ENCODE data around the gene FOXP1.
"Not testable (repeated sequence)": the region's sequence is repeated elsewhere in the genome, so short reads cannot be mapped to it uniquely, and the experiment has no call there.

Gene FOXP1

DNA sequence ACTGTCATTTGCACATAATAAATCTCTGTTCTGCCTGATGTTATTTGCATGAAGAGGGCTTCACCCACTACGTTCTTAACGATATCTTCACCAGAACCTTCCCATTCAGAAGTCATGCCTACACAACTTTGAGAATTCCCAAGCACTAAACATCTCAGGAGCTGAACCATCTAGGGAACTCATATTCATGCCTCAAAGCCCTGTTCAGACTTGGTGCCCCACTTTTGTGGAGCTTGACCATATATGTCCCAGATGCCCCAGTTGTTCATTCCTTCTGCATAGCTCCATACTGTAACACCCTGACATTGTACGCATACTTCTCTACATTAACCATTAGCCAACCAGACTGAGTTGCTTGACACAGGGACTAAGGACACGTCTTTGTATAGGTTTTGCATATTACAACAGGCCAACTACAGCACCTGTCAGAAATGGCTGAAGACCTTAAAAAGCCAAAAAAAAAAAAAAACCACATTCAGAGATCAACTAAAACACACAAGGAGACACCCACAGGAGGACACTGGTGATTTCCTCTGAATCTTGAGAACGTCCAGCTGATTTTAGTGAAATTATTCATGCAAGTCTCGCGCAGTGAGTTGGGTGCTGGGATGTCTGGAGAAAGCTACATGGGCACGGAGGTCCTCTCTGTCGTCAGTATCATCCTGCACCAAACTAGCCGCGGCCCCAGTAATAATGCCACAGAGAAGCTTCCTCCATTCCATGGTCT lies 141.4 kb downstream of the FOXP1 start:
- FAIRE-seq (no peak), DNase-seq (ENCODE audit: insufficient read length) (no peak)
- TF ChIP-seq POLR2AphosphoS5 (IDR thresholded peaks at IDR 0.05; ENCODE audit: low read depth, low read length), result no peak
- no peak for TF ChIP-seq TAF1 (IDR thresholded peaks at IDR 0.05; ENCODE audit: borderline replicate concordance, low read depth, low read length)
- no peak for TF ChIP-seq POLR2A (IDR thresholded peaks at IDR 0.05; ENCODE audit: low read depth, low read length)

DNA sequence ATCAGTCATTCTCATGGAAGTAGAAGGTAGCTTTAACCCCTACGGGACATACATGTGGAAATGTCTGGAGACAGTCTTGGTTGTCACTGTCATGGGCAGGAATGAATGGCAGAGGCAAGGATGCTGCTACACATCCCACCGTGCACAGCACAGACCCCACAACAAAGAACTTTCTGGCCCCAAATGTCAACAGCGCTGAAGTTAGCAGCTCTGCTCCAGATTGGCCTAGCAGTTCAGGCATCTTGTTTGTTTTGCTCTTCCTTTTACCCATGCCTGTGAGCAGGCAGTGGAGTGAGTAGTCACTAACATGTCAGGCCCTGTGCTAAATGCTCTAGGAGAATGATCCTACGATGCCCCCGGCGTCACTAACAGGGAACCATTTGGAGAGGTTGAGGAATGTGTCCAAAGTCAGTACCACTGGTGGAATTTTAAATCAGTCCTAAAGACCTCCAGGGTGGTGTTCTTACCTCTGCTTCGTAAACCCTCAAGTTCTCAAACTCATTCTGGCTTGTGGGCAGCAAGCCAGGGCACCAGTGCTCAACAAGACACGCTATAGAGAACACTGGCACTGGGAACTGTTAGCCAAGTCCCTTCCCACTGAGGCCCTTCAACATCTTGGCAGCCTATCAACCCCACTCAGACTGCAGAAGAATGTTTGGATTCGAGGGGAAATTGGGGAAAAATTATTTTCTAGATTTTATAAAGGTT lies 142.2 kb downstream of the FOXP1 start:
- FAIRE-seq (no peak), DNase-seq (ENCODE audit: insufficient read length) (no peak)
- TF ChIP-seq POLR2AphosphoS5 (IDR thresholded peaks at IDR 0.05; ENCODE audit: low read depth, low read length) (no peak), POLR2A (IDR thresholded peaks at IDR 0.05; ENCODE audit: low read depth, low read length) (no peak), TAF1 (IDR thresholded peaks at IDR 0.05; ENCODE audit: borderline replicate concordance, low read depth, low read length) (no peak)

DNA sequence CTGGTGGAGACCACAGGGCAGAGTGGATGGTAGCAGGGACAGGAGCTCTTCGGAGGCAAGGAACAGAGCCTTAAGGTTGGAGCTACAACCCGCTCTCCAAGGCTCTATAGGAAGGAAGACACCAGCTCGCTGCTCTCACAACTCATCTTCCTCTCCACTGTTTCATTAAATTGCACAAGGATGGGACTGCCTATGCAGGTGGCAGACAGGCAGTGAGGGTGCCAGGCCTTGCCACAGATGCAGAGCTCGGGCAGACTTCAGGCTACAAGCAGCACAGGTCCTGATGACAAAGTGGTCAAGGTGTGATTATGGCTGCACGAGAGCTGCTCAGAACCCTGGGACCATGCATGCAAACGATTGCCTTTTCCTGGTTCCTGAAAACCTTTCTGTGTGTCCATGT lies 144.6 kb downstream of the FOXP1 start:
- TF ChIP-seq POLR2A (IDR thresholded peaks at IDR 0.05; ENCODE audit: low read depth, low read length) (no peak), TAF1 (IDR thresholded peaks at IDR 0.05; ENCODE audit: borderline replicate concordance, low read depth, low read length) (no peak), POLR2AphosphoS5 (IDR thresholded peaks at IDR 0.05; ENCODE audit: low read depth, low read length) (no peak)
- FAIRE-seq, result no peak
- DNase-seq (ENCODE audit: insufficient read length), result no peak

DNA sequence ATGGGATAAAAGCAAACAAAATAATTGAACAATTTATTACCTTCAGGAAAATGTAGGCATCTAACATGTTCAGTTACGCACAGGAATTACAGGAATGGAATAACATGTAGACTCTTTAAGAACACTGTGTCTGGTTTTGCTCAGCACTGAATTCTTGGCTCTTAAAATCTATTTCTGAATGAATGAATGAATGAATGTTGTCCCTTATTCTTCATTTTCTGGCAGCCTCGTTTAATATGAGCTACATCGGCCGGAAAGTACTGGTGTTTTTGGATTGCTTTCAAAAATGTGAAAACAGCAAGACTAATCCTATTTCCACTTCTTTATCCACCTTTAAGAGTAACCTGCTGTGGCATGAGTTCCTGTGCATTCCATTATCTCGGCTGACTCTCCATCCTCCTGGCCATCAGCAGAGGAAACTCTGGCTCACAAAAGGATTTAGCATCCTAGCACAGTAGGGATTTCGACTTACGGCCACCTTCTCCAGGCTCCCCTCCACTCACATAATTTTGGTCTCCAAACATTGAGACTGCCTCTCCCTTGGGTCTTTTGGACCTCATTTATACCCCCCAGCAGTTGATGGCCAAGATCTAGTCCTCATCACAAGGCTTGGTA lies 145.3 kb downstream of the FOXP1 start:
- FAIRE-seq (no peak), DNase-seq (ENCODE audit: insufficient read length) (no peak)
- no peak for TF ChIP-seq TAF1 (IDR thresholded peaks at IDR 0.05; ENCODE audit: borderline replicate concordance, low read depth, low read length)

DNA sequence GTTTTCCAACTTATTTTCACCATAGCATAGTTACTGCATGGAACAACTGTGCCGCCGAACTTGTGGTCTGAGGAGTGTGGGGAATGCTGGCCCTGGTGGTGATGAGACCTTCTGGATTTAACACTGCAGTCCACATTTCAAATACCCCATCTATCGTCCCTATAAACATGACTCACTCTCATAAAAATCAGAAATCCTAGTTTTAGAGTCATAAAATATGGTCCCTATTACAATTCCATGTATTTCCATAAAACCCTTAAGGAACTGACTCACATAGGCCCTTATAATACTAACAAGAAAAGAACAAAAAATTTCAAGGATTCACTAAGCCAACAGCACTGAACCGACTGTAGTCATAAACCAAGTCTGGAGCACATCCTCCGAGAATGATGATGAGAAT lies 147.2 kb downstream of the FOXP1 start:
- no peak for DNase-seq (ENCODE audit: insufficient read length)
- TF ChIP-seq POLR2A (IDR thresholded peaks at IDR 0.05; ENCODE audit: low read depth, low read length), result no peak
- no peak for TF ChIP-seq POLR2AphosphoS5 (IDR thresholded peaks at IDR 0.05; ENCODE audit: low read depth, low read length)
- no peak for FAIRE-seq

DNA sequence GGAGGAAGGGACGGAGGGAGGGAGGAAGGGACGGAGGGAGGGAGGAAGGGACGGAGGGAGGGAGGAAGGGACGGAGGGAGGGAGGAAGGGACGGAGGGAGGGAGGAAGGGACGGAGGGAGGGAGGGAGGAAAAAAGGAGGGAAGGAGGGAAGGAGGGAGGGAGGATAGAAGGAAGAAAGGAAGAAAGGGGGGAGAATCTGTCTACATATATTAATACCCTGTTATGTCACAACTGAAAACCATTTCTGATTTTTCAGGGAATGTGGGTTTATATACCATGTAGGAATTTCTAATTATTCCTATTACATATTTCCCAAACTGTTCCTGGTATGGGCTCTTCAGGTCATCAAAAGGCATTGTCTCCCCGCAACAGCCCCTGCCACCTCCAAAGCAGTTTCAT lies 147.7 kb downstream of the FOXP1 start:
- not testable (repeated sequence) for FAIRE-seq; DNase-seq (ENCODE audit: insufficient read length)

DNA sequence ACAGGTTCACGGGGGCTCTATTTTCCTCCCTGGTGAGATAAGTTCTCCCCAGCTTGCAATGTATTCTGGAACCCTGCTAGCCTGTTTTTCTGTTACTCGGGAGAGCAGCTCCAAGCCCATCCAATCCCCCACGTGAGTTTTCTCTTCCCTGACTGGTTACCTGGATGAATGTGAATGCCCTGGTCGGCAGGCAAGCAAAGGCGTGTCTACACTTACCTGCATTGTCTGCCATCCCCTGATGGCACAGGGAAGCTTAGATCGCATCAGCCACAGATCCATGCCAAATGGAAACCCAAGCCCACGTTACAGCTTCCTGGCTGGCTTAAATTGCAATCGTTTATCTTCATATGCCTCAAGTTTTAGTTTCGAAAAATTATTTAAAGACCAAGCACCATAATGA lies 149.9 kb downstream of the FOXP1 start:
- FAIRE-seq (no peak), DNase-seq (ENCODE audit: insufficient read length) (no peak)
- TF ChIP-seq TAF1 (IDR thresholded peaks at IDR 0.05; ENCODE audit: borderline replicate concordance, low read depth, low read length) (no peak), POLR2A (IDR thresholded peaks at IDR 0.05; ENCODE audit: low read depth, low read length) (no peak), POLR2AphosphoS5 (IDR thresholded peaks at IDR 0.05; ENCODE audit: low read depth, low read length) (no peak)

DNA sequence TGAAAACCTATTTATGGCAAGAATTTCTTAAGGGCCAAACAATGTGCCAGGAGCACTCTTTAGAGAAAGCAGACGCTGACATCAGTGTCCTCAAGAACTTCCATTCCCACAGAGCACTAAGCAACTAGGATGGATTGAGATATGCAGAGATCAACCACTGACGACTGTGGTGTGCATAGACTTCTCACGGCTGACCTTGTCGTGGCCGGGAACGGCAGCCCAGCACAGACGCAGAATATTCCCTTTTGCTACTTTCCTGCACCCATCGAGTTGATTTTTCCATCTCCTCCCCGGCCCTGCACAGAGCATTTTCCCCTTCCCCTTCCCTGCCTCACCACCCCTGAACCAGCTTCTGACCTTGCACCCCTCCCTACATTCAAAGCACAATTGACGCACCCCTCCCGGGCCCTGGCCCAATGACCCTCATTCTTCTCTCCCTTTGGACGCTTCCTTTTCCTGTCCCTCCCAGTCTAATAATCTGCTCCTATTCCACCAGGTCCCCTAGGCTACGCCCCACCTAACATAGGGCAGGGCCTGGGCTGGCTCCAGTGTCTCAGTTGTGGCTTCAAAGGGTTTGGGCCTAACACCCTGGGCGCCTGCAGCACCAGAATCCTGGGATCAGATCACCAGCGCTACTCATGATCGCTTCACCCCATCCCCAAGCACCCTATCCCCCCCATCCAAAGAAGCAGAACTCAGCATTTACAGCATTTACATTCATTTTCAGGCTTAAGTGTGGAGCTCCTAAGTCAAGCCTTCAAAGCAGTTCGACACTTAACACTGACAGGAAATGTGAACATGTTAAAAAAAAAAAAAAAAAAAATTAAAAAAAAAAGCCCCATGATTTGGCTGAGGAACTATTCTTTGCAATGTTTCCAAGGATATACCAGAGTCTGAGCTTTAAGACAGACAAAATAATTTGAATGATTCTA lies 151.2 kb downstream of the FOXP1 start:
- no peak for TF ChIP-seq POLR2AphosphoS5 (IDR thresholded peaks at IDR 0.05; ENCODE audit: low read depth, low read length)
- TF ChIP-seq POLR2A (IDR thresholded peaks at IDR 0.05; ENCODE audit: low read depth, low read length), result no peak
- no peak for TF ChIP-seq TAF1 (IDR thresholded peaks at IDR 0.05; ENCODE audit: borderline replicate concordance, low read depth, low read length)
- no peak for FAIRE-seq

DNA sequence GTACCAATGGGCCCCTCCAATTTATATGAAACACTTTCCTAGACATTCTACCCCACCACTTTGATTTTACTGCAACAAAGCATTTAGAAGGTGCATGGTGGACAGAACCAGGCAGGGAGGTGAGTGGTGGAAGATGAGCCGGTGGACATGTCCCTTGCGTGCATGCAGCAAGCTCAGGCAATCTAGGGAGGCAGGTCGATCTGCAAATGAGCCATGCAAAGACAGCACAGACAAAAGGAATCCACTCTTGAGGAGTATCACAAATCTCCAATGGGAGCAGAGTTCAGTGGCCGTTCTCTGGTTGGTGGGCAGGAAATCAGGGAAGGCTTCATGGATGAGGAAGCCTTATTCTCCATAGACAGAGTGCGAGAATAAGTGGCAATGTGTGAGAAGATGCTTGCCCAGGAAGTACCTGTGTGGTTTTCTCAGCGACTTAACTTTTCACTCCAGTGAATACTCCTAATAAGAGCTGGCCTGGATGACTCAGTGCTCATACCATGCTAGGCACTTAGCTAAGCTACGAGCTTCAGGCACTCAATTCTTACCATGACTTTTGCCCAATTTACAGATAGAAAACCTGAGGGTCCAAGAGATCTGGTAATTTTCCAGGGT lies 152.5 kb downstream of the FOXP1 start:
- no peak for DNase-seq (ENCODE audit: insufficient read length)
- FAIRE-seq, result no peak
- TF ChIP-seq POLR2A (IDR thresholded peaks at IDR 0.05; ENCODE audit: low read depth, low read length), result no peak
- TF ChIP-seq POLR2AphosphoS5 (IDR thresholded peaks at IDR 0.05; ENCODE audit: low read depth, low read length), result no peak
- TF ChIP-seq TAF1 (IDR thresholded peaks at IDR 0.05; ENCODE audit: borderline replicate concordance, low read depth, low read length), result no peak

More for the DNA sequence above, 151.2 kb downstream of the FOXP1 start:
- DNase-seq (ENCODE audit: insufficient read length), result no peak

DNA sequence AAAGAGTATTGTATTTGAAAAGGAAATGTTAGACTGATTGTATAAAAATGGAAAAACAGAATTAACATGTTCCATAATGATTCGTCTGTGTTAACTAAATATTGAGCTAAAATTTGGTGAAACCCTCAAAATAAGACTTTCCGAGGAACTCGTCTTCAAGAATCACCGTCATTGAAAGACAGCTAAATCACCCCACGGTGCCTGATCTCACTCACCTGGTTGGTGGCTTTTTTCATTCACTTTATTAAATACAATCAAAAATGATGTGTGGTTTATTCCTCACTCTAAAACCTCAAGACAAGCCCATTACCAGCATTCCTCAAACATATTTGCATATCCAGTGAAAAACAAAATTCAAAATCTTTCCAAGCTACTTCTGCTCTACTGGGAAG lies 153.9 kb downstream of the FOXP1 start:
- TF ChIP-seq TAF1 (IDR thresholded peaks at IDR 0.05; ENCODE audit: borderline replicate concordance, low read depth, low read length) (no peak), POLR2A (IDR thresholded peaks at IDR 0.05; ENCODE audit: low read depth, low read length) (no peak), POLR2AphosphoS5 (IDR thresholded peaks at IDR 0.05; ENCODE audit: low read depth, low read length) (no peak)
- no peak for DNase-seq (ENCODE audit: insufficient read length)
- no peak for FAIRE-seq

Data from GM12892 (cell line).